DOHH2 (cell line): ENCODE measurements around the gene EXOC6B.

Source experiments
- H3F3A ChIP-seq: fragments of 200-600 bp; sonication (generic), shearing (Covaris generic); 2 replicates; pipeline ENCODE4 v1.6.0; 2016; ENCODE audit warnings: antibody characterized with exemption, mild to moderate bottlenecking; ENCODE audit not compliant: control insufficient read depth, insufficient read depth
- H3K27ac ChIP-seq: fragments of 200-600 bp; sonication (generic); 2 replicates; pipeline ENCODE4 v1.5.1; 2014; ENCODE audit warnings: low read depth, mild to moderate bottlenecking, low read length, moderate library complexity
- H3K27me3 ChIP-seq: fragments of 200-600 bp; sonication (generic); 2 replicates; pipeline ENCODE4 v1.6.1; 2014; ENCODE audit warnings: mild to moderate bottlenecking, low read length, mixed read lengths; ENCODE audit not compliant: control insufficient read depth
- H3K36me3 ChIP-seq: fragments of 200-600 bp; sonication (generic); 2 replicates; pipeline ENCODE4 v1.6.1; 2014; ENCODE audit warnings: mild to moderate bottlenecking, low read length, moderate library complexity, mixed read lengths; ENCODE audit not compliant: control insufficient read depth
- H3K4me1 ChIP-seq: fragments of 200-600 bp; sonication (generic); 2 replicates; pipeline ENCODE4 v1.6.1; 2014; ENCODE audit warnings: mild to moderate bottlenecking, low read length, mixed read lengths; ENCODE audit not compliant: control insufficient read depth
- H3K4me2 ChIP-seq: fragments of 200-600 bp; sonication (generic); 2 replicates; pipeline ENCODE4 v1.6.0; 2014; ENCODE audit warnings: mild to moderate bottlenecking, low read length, moderate library complexity
- H3K4me3 ChIP-seq: fragments of 200-600 bp; sonication (generic); 2 replicates; pipeline ENCODE4 v1.5.1; 2014; ENCODE audit warnings: mild to moderate bottlenecking, low read length, mixed read lengths
- H3K79me2 ChIP-seq: fragments of 200-600 bp; sonication (generic); 2 replicates; pipeline ENCODE4 v1.6.1; 2014; ENCODE audit warnings: mild to moderate bottlenecking, low read length, mixed read lengths; ENCODE audit not compliant: control insufficient read depth
- H3K9me2 ChIP-seq: fragments of 200-600 bp; sonication (generic); replicated peaks from 2 replicates; pipeline ENCODE4 v1.6.1; 2014; ENCODE audit warnings: mild to moderate bottlenecking, low read length, mixed read lengths; ENCODE audit not compliant: control insufficient read depth
- H3K9me3 ChIP-seq: fragments of 200-600 bp; sonication (generic); 2 replicates; pipeline ENCODE4 v1.6.1; 2014; ENCODE audit warnings: antibody characterized with exemption, low read length, mixed read lengths; ENCODE audit not compliant: control insufficient read depth, insufficient read depth
- H4K20me1 ChIP-seq: fragments of 200-600 bp; sonication (generic); 2 replicates; pipeline ENCODE4 v1.6.0; 2014; ENCODE audit warnings: low read depth, mild to moderate bottlenecking, antibody characterized with exemption, low read length, moderate library complexity; ENCODE audit not compliant: control insufficient read depth, insufficient read depth
- CTCF ChIP-seq: fragments of 200-600 bp; sonication (generic); IDR thresholded peaks from one replicate; pipeline ENCODE4 v1.5.1; 2014; ENCODE audit warnings: antibody characterized with exemption, mild to moderate bottlenecking, low read depth, low read length; ENCODE audit not compliant: poor library complexity, severe bottlenecking
- EZH2phosphoT487 ChIP-seq: fragments of 200-600 bp; sonication (generic); IDR thresholded peaks from 2 replicates; pipeline ENCODE4 v1.6.1; 2017; ENCODE audit warnings: borderline replicate concordance, mild to moderate bottlenecking, antibody characterized with exemption, low read length, moderate library complexity, mixed read lengths

EXOC6B gene

GRCh38 chr2:72738096-72738495, 87.7 kb downstream of the EXOC6B start:
- no peak for TF ChIP-seq EZH2phosphoT487
- no peak for TF ChIP-seq CTCF
- Histone ChIP-seq H3K9me3 (no peaks in the 10 kb centered on the region), H3F3A (no peaks in the 10 kb centered on the region), H3K27ac (no peak overlapping the region), H3K27me3 (no peaks in the 10 kb centered on the region), H4K20me1 (no peaks in the 10 kb centered on the region), H3K4me1 (no peaks in the 10 kb centered on the region), H3K9me2 (no peaks in the 10 kb centered on the region), H3K36me3 (no peaks in the 10 kb centered on the region), H3K4me3 (no peak overlapping the region), H3K79me2 (no peaks in the 10 kb centered on the region), H3K4me2 (no peak overlapping the region)

- Histone ChIP-seq H3K4me1 (no peaks in the 10 kb centered on the region), H3K4me3 (no peak overlapping the region), H3K4me2 (no peak overlapping the region), H3K36me3 (no peaks in the 10 kb centered on the region), H3K9me2 (no peaks in the 10 kb centered on the region), H3K27me3 (no peaks in the 10 kb centered on the region), H4K20me1 (no peaks in the 10 kb centered on the region), H3K27ac (no peak overlapping the region), H3F3A (no peaks in the 10 kb centered on the region), H3K79me2 (no peaks in the 10 kb centered on the region), H3K9me3 (no peaks in the 10 kb centered on the region)
- TF ChIP-seq CTCF (no peak), EZH2phosphoT487 (no peak)
Measured at GRCh38 chr2:72734432-72734831, 91.4 kb downstream of the EXOC6B start.

DNA sequence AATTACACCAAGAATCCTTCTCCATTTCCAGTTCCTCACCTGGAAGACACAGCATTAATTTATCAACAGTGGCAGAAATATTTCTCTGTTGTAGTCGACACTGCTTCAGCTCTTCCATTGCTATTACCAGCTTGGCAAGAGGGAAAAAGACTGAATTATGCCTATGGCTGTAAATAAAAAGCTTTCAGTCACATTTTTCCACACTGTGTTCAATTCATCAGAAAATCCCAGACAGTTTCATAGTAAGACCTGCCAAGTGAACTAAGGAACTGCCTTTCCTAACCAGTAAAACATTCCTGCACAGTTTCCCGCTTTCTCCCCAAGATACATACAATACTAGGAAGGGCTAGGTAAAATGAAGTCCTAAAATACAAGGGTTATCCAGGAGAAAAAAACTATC, 94.7 kb downstream of the EXOC6B start:
- Histone ChIP-seq H3K9me2 (no peaks in the 10 kb centered on the region), H3K79me2 (no peaks in the 10 kb centered on the region), H3F3A (no peaks in the 10 kb centered on the region), H3K4me1 (no peaks in the 10 kb centered on the region), H3K27me3 (no peaks in the 10 kb centered on the region), H3K9me3 (no peaks in the 10 kb centered on the region), H3K27ac (no peak overlapping the region), H3K4me3 (no peak overlapping the region), H3K36me3 (no peaks in the 10 kb centered on the region), H3K4me2 (no peak overlapping the region), H4K20me1 (no peaks in the 10 kb centered on the region)
- no peak for TF ChIP-seq CTCF
- no peak for TF ChIP-seq EZH2phosphoT487

DNA sequence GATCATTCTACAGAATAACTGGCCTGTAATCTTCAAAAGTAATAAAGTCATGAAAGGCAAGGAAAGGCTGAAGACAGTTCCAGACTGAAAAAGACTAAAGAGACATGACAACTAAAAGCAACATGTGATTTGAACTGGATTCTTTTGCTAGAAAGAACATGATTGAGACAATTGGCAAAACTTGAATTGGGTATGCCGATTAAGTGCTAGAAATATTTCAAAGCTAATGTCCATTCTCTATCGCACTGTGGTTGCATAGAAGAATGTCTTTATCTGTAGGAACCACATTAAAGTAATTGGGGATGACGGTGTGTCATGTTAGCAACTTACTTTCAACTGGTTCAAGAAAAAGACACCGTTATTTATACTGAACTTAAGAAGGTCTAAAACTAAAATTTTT, 98.5 kb downstream of the EXOC6B start:
- TF ChIP-seq EZH2phosphoT487 (no peak), CTCF (no peak)
- H3F3A ChIP-seq: no peaks in the 10 kb centered on the region

More for the DNA sequence above, 98.5 kb downstream of the EXOC6B start:
- Histone ChIP-seq H3K4me2 (no peak overlapping the region), H3K4me1 (no peaks in the 10 kb centered on the region), H3K27me3 (no peaks in the 10 kb centered on the region), H3K4me3 (no peak overlapping the region), H4K20me1 (no peaks in the 10 kb centered on the region), H3K79me2 (no peaks in the 10 kb centered on the region), H3K9me3 (no peaks in the 10 kb centered on the region), H3K36me3 (no peaks in the 10 kb centered on the region), H3K9me2 (no peaks in the 10 kb centered on the region), H3K27ac (no peak overlapping the region)
